Trophoblast cell (in vitro differentiated cells and primary cell): ENCODE measurements around the gene EPB41L3.

ENCODE experiments used
- DNase-seq, 2 donors: peaks; one replicate each; pipeline ENCODE4 v3.0.0-alpha.2; 2016
- H2AFZ ChIP-seq: 2 replicates; pipeline ENCODE4 v1.6.1; 2013; ENCODE audit warnings: low read length, moderate library complexity, mild to moderate bottlenecking; ENCODE audit not compliant: insufficient read depth, poor library complexity
- H2AK5ac ChIP-seq: 2 replicates; pipeline ENCODE4 v1.6.1; 2013; ENCODE audit warnings: mild to moderate bottlenecking, low read length
- H2BK120ac ChIP-seq: 2 replicates; pipeline ENCODE4 v1.6.1; 2013; ENCODE audit warnings: low read length, mild to moderate bottlenecking, moderate library complexity; ENCODE audit not compliant: insufficient read depth, poor library complexity
- H2BK12ac ChIP-seq: 2 replicates; pipeline ENCODE4 v1.6.1; 2013; ENCODE audit warnings: mild to moderate bottlenecking, low read length, moderate library complexity
- H2BK5ac ChIP-seq: 2 replicates; pipeline ENCODE4 v1.6.1; 2013; ENCODE audit warnings: low read length, low read depth, moderate library complexity, mild to moderate bottlenecking; ENCODE audit not compliant: poor library complexity
- H3K14ac ChIP-seq: 2 replicates; pipeline ENCODE4 v1.6.1; 2013; ENCODE audit warnings: mild to moderate bottlenecking, low read length
- H3K18ac ChIP-seq: 2 replicates; pipeline ENCODE4 v1.6.1; 2013; ENCODE audit warnings: mild to moderate bottlenecking, low read length
- H3K23ac ChIP-seq: 2 replicates; pipeline ENCODE4 v1.6.1; 2013; ENCODE audit warnings: low read length
- H3K27ac ChIP-seq: 2 replicates; pipeline ENCODE4 v1.5.1; 2013; ENCODE audit warnings: low read depth, mild to moderate bottlenecking, inconsistent platforms, low read length, moderate library complexity
- H3K27me3 ChIP-seq: 2 replicates; pipeline ENCODE4 v1.6.1; 2013; ENCODE audit warnings: inconsistent platforms, mild to moderate bottlenecking, low read length, moderate library complexity; ENCODE audit not compliant: insufficient read depth
- H3K36me3 ChIP-seq, 2 experiments: 1 replicate in 1 of 2; 2 replicates in 1 of 2; pipeline ENCODE4 v1.6.1; 2013; ENCODE audit warnings: low read length in 2 of 2, mild to moderate bottlenecking in 2 of 2, moderate library complexity in 1 of 2; ENCODE audit not compliant: insufficient read depth in 2 of 2, control insufficient read depth in 1 of 2
- H3K4ac ChIP-seq: 2 replicates; pipeline ENCODE4 v1.6.1; 2013; ENCODE audit warnings: low read depth, mild to moderate bottlenecking, low read length, moderate library complexity
- H3K4me1 ChIP-seq, 2 experiments: 1 replicate in 1 of 2; 2 replicates in 1 of 2; pipeline ENCODE4 v1.6.1; 2013; ENCODE audit warnings: low read length in 2 of 2, mild to moderate bottlenecking in 2 of 2, moderate library complexity in 1 of 2; ENCODE audit not compliant: insufficient read depth in 2 of 2, control insufficient read depth in 1 of 2
- H3K4me2 ChIP-seq: 2 replicates; pipeline ENCODE4 v1.6.1; 2013; ENCODE audit warnings: inconsistent platforms, mild to moderate bottlenecking, low read length, moderate library complexity
- H3K4me3 ChIP-seq: 2 replicates; pipeline ENCODE4 v1.5.1; 2013; ENCODE audit warnings: mild to moderate bottlenecking, low read depth, low read length, inconsistent platforms
- H3K79me1 ChIP-seq: one replicate; pipeline ENCODE4 v1.6.1; 2013; ENCODE audit warnings: low read length
- H3K79me2 ChIP-seq: 2 replicates; pipeline ENCODE4 v1.6.1; 2013; ENCODE audit warnings: low read length, mild to moderate bottlenecking; ENCODE audit not compliant: control insufficient read depth, insufficient read depth, poor library complexity
- H3K9ac ChIP-seq: 2 replicates; pipeline ENCODE4 v1.6.1; 2013; ENCODE audit warnings: mild to moderate bottlenecking, low read length
- H3K9me3 ChIP-seq: 2 replicates; pipeline ENCODE4 v1.6.1; 2013; ENCODE audit warnings: low read depth, mild to moderate bottlenecking, control low read depth, inconsistent platforms, low read length; ENCODE audit not compliant: insufficient read depth
- H4K12ac ChIP-seq: 2 replicates; pipeline ENCODE4 v1.6.1; 2013; ENCODE audit warnings: low read depth, mild to moderate bottlenecking, low read length, moderate library complexity
- H4K8ac ChIP-seq: 2 replicates; pipeline ENCODE4 v1.6.1; 2013; ENCODE audit warnings: low read depth, mild to moderate bottlenecking, low read length, moderate library complexity
- H4K91ac ChIP-seq: one replicate; pipeline ENCODE4 v1.6.1; 2013; ENCODE audit warnings: low read depth, mild to moderate bottlenecking, low read length, moderate library complexity
- WGBS: extraction: QIAGEN DNeasy Blood & Tissue Kit; methylation state at CpG from one replicate; pipeline ENCODE4 v1.1.7; 2013; ENCODE audit warnings: missing lambda C conversion rate; ENCODE audit not compliant: insufficient read length, insufficient coverage; ENCODE audit errors: extremely low coverage; 5-methylcytosine and 5-hydroxymethylcytosine counted together

Gene EPB41L3

GRCh38 chr18:5541644-5542043 is 2.2 kb downstream of the EPB41L3 start:
- Histone ChIP-seq H2BK120ac (no peak overlapping the region), H3K4me3 (no peak overlapping the region), H4K12ac (no peak overlapping the region), H3K9ac (no peak overlapping the region), H2BK12ac (no peak overlapping the region), H2AK5ac (no peak overlapping the region), H3K14ac (no peak overlapping the region), H2BK5ac (no peak overlapping the region), H3K4me1 (peaks cover 2 to 7% of the 10 kb centered on the region in 2 experiments), H3K79me2 (peaks cover 14% of the 10 kb centered on the region), H3K9me3 (no peaks in the 10 kb centered on the region), H3K27ac (no peak overlapping the region), H3K27me3 (no peaks in the 10 kb centered on the region), H2AFZ (no peak overlapping the region), H3K23ac (no peak overlapping the region), H3K4ac (no peak overlapping the region), H3K36me3 (no peaks in the 10 kb centered on the region), H4K91ac (no peak overlapping the region), H3K18ac (no peak overlapping the region), H4K8ac (no peak overlapping the region), H3K79me1 (peaks cover 12% of the 10 kb centered on the region), H3K4me2 (no peak overlapping the region)
- no CpG with 5 or more reads among the region's 3 CpGs for WGBS
- DNase-seq, result no peak

- Histone ChIP-seq H2BK120ac (no peak overlapping the region), H2AK5ac (no peak overlapping the region), H3K36me3 (no peaks in the 10 kb centered on the region), H3K4ac (no peak overlapping the region), H3K79me2 (peaks cover 14% of the 10 kb centered on the region), H3K9ac (no peak overlapping the region), H2BK12ac (no peak overlapping the region), H3K4me3 (no peak overlapping the region), H3K4me2 (no peak overlapping the region), H2BK5ac (no peak overlapping the region), H3K27ac (no peak overlapping the region), H4K12ac (no peak overlapping the region), H3K4me1 (peaks cover 2 to 10% of the 10 kb centered on the region in 2 experiments), H3K79me1 (peaks cover 12% of the 10 kb centered on the region), H3K18ac (no peak overlapping the region), H3K23ac (no peak overlapping the region), H3K27me3 (no peaks in the 10 kb centered on the region), H3K9me3 (no peaks in the 10 kb centered on the region), H2AFZ (no peak overlapping the region), H4K91ac (no peak overlapping the region), H3K14ac (no peak overlapping the region), H4K8ac (no peak overlapping the region)
- no CpG with 5 or more reads among the region's 2 CpGs for WGBS
- DNase-seq, result no peak
Observed at GRCh38 chr18:5539391-5539790, 4.4 kb downstream of the EPB41L3 start.

- no peak overlapping the region for H4K8ac ChIP-seq
- H3K79me1 ChIP-seq, result peaks cover 6% of the 10 kb centered on the region
- no peak overlapping the region for H3K4ac ChIP-seq
- H2BK12ac ChIP-seq, result no peak overlapping the region
- DNase-seq, result no peak
- H4K91ac ChIP-seq, result no peak overlapping the region
- H2BK120ac ChIP-seq, result no peak overlapping the region
- H3K27ac ChIP-seq, result no peak overlapping the region
- WGBS, result no CpG with 5 or more reads among the region's 2 CpGs
- H2AFZ ChIP-seq, result no peak overlapping the region
- H3K14ac ChIP-seq, result no peak overlapping the region
- H3K9me3 ChIP-seq, result no peaks in the 10 kb centered on the region
- no peak overlapping the region for H3K18ac ChIP-seq
- peaks cover 8% of the 10 kb centered on the region for H3K79me2 ChIP-seq
- no peak overlapping the region for H3K9ac ChIP-seq
- H3K4me1 ChIP-seq, result peaks cover 2 to 10% of the 10 kb centered on the region in 2 experiments
- H3K4me2 ChIP-seq, result no peak overlapping the region
- no peak overlapping the region for H4K12ac ChIP-seq
- H3K36me3 ChIP-seq, result no peaks in the 10 kb centered on the region
- H3K23ac ChIP-seq, result no peak overlapping the region
- H3K27me3 ChIP-seq, result no peaks in the 10 kb centered on the region
- H2AK5ac ChIP-seq, result no peak overlapping the region
- no peak overlapping the region for H3K4me3 ChIP-seq
- H2BK5ac ChIP-seq, result no peak overlapping the region
Observed at GRCh38 chr18:5538544-5538943, 5.3 kb downstream of the EPB41L3 start.

GRCh38 chr18:5537860-5538259 is 5.9 kb downstream of the EPB41L3 start:
- H4K8ac ChIP-seq, result no peak overlapping the region
- H3K79me1 ChIP-seq, result peaks cover 2% of the 10 kb centered on the region
- H2BK120ac ChIP-seq, result no peak overlapping the region
- H4K91ac ChIP-seq, result no peak overlapping the region
- no CpG with 5 or more reads among the region's 2 CpGs for WGBS
- no peak overlapping the region for H3K4ac ChIP-seq
- no peak overlapping the region for H2BK12ac ChIP-seq
- no peak overlapping the region for H2AFZ ChIP-seq
- no peak overlapping the region for H3K4me2 ChIP-seq
- no peaks in the 10 kb centered on the region for H3K27me3 ChIP-seq
- H3K36me3 ChIP-seq, result no peaks in the 10 kb centered on the region
- H3K9ac ChIP-seq, result no peak overlapping the region
- no peak overlapping the region for H3K23ac ChIP-seq
- no peak overlapping the region for H3K4me3 ChIP-seq
- peaks cover 2% of the 10 kb centered on the region for H3K79me2 ChIP-seq
- H3K9me3 ChIP-seq, result no peaks in the 10 kb centered on the region
- H4K12ac ChIP-seq, result no peak overlapping the region
- H3K4me1 ChIP-seq, result peaks cover 2 to 10% of the 10 kb centered on the region in 2 experiments
- H3K27ac ChIP-seq, result no peak overlapping the region
- no peak overlapping the region for H2BK5ac ChIP-seq
- H3K14ac ChIP-seq, result no peak overlapping the region
- H2AK5ac ChIP-seq, result no peak overlapping the region
- no peak overlapping the region for H3K18ac ChIP-seq
- DNase-seq, result peak in 1 of 2 donors; percentile 49
